NCI-H1436 treated with DMSO at 0.1 percent for 48 hours (cell line): ENCODE measurements around the gene XRCC3.

Experiments
- DNase-seq: peaks from one replicate; lab custom pipeline; 2025; lab: John Stamatoyannopoulos, UW

Gene XRCC3

GRCh38 chr14:103715052-103716000 lies at the start of gene XRCC3, which contains the start of gene ZFYVE21:
Gene XRCC3, minus strand, starts transcription at chr14:103715451. Its CDS starts 4,364 bp downstream, at chr14:103711087.
Gene ZFYVE21, plus strand, starts transcription at chr14:103715810. Its CDS starts 32 bp downstream, at chr14:103715842.
- DNase-seq = peak; percentile 99

- DNase-seq = no peak
Measured at GRCh38 chr14:103763730-103764488, 48.7 kb upstream of the XRCC3 start.

GRCh38 chr14:103762541-103762940 lies 47.3 kb upstream of the XRCC3 start:
- DNase-seq = no peak

- DNase-seq = no peak
Measured at GRCh38 chr14:103762036-103762435, 46.8 kb upstream of the XRCC3 start.

GRCh38 chr14:103758059-103758776 lies 43.0 kb upstream of the XRCC3 start:
- DNase-seq = no peak

- DNase-seq = no peak
Measured at GRCh38 chr14:103755060-103755459, 39.8 kb upstream of the XRCC3 start.

GRCh38 chr14:103753774-103754173 lies 38.5 kb upstream of the XRCC3 start:
- DNase-seq = no peak

GRCh38 chr14:103749860-103750259 lies 34.6 kb upstream of the XRCC3 start:
- DNase-seq = no peak

GRCh38 chr14:103749452-103749851 lies 34.2 kb upstream of the XRCC3 start:
- DNase-seq = no peak

- DNase-seq = no peak
Measured at GRCh38 chr14:103748534-103748857, 33.2 kb upstream of the XRCC3 start.

- DNase-seq = no peak
Measured at GRCh38 chr14:103746701-103747100, 31.4 kb upstream of the XRCC3 start.

GRCh38 chr14:103745424-103745823 lies 30.2 kb upstream of the XRCC3 start:
- DNase-seq = no peak

GRCh38 chr14:103744621-103745395 lies 29.6 kb upstream of the XRCC3 start:
- DNase-seq = no peak

- no peak for DNase-seq
Measured at GRCh38 chr14:103743691-103744090, 28.4 kb upstream of the XRCC3 start.

- no peak for DNase-seq
Measured at GRCh38 chr14:103742499-103743255, 27.4 kb upstream of the XRCC3 start.

GRCh38 chr14:103741876-103742275 lies 26.6 kb upstream of the XRCC3 start:
- no peak for DNase-seq

GRCh38 chr14:103740991-103741689 lies 25.9 kb upstream of the XRCC3 start:
- no peak for DNase-seq

GRCh38 chr14:103739793-103740501 lies 24.7 kb upstream of the XRCC3 start:
- DNase-seq = no peak

GRCh38 chr14:103739466-103739792 lies 24.2 kb upstream of the XRCC3 start:
- DNase-seq = no peak
